IMR-90 (cell line): ENCODE data around the gene ABTB1. TPM values are rescaled to one million over a fixed set of nuclear protein-coding genes. Genes with fewer than 3 reads are reported as not detected.

ENCODE experiments used
- ATAC-seq: fragments of 200-7000 bp; cut with Tn5 transposase; 2 replicates; pipeline ENCODE4 v1.9.1; 2020; ENCODE audit warnings: low read depth, mild to moderate bottlenecking, moderate library complexity
- BruUV-seq: library from RNA; stranded (reverse); fragments of 400-500 nt; replicated peaks from 2 replicates; lab custom pipeline; 2021; lab: Mats Ljungman, UMichigan
- CTCF ChIA-PET: fragments of 300-600 bp; formaldehyde crosslinking; extraction: SDS; loops from one replicate; lab custom pipeline; 2021; ENCODE audit warnings: antibody characterized with exemption; lab: Yijun Ruan, JAX
- POLR2A ChIA-PET: fragments of 300-600 bp; sonication (Branson Sonifier 250); formaldehyde crosslinking; loops from one replicate; lab custom pipeline; 2022; ENCODE audit warnings: antibody characterized with exemption; ENCODE audit not compliant: unreplicated experiment; lab: Charles Lee
- DNase-seq: peaks from one replicate; pipeline ENCODE4 v3.0.0; 2013
- H2AFZ ChIP-seq: replicated peaks from 2 replicates; pipeline ENCODE3; 2013; ENCODE audit warnings: low read length, mild to moderate bottlenecking; ENCODE audit not compliant: poor library complexity
- H2AK5ac ChIP-seq: 2 replicates; pipeline ENCODE4 v1.6.1; 2013; ENCODE audit warnings: low read depth, low read length, inconsistent platforms
- H2AK9ac ChIP-seq: replicated peaks from 2 replicates; pipeline ENCODE3; 2013; ENCODE audit warnings: mild to moderate bottlenecking, low read depth, low read length, moderate library complexity; ENCODE audit not compliant: poor library complexity
- H2BK120ac ChIP-seq: 2 replicates; pipeline ENCODE4 v1.6.1; 2013; ENCODE audit warnings: low read depth, low read length, inconsistent platforms
- H2BK15ac ChIP-seq: 3 replicates; pipeline ENCODE4 v1.6.1; 2013; ENCODE audit warnings: low read depth, low read length, inconsistent platforms
- H2BK20ac ChIP-seq: 2 replicates; pipeline ENCODE4 v1.6.1; 2013; ENCODE audit warnings: low read depth, mild to moderate bottlenecking, inconsistent platforms, low read length, moderate library complexity
- H2BK5ac ChIP-seq: 2 replicates; pipeline ENCODE4 v1.6.1; 2013; ENCODE audit warnings: mild to moderate bottlenecking, low read depth, low read length, inconsistent platforms; ENCODE audit not compliant: poor library complexity, severe bottlenecking
- H3K14ac ChIP-seq: replicated peaks from 2 replicates; pipeline ENCODE4 v1.6.1; 2013; ENCODE audit warnings: low read depth, low read length, inconsistent platforms
- H3K18ac ChIP-seq: 2 replicates; pipeline ENCODE4 v1.6.1; 2013; ENCODE audit warnings: low read depth, low read length, control low read depth
- H3K23ac ChIP-seq: 2 replicates; pipeline ENCODE4 v1.6.1; 2013; ENCODE audit warnings: low read depth, low read length, inconsistent platforms
- H3K27ac ChIP-seq: 2 replicates; pipeline ENCODE4 v1.5.1; 2013; ENCODE audit warnings: mild to moderate bottlenecking, control low read depth, low read length; ENCODE audit not compliant: insufficient read depth
- H3K27me3 ChIP-seq: 2 replicates; pipeline ENCODE4 v1.6.1; 2013; ENCODE audit warnings: low read length; ENCODE audit not compliant: control insufficient read depth, insufficient read depth
- H3K36me3 ChIP-seq: 2 replicates; pipeline ENCODE4 v1.6.1; 2013; ENCODE audit warnings: low read length, mixed read lengths; ENCODE audit not compliant: control insufficient read depth, insufficient read depth
- H3K4ac ChIP-seq: 2 replicates; pipeline ENCODE4 v1.6.1; 2013; ENCODE audit warnings: low read depth, low read length, inconsistent platforms
- H3K4me1 ChIP-seq: 2 replicates; pipeline ENCODE4 v1.6.1; 2013; ENCODE audit warnings: low read length, mixed read lengths; ENCODE audit not compliant: control insufficient read depth, insufficient read depth
- H3K4me2 ChIP-seq: 2 replicates; pipeline ENCODE4 v1.6.1; 2013; ENCODE audit warnings: low read depth, mild to moderate bottlenecking, control low read depth, low read length, moderate library complexity
- H3K4me3 ChIP-seq: 2 replicates; pipeline ENCODE4 v1.5.1; 2013; ENCODE audit warnings: low read depth, mild to moderate bottlenecking, control low read depth, low read length, moderate library complexity; ENCODE audit not compliant: insufficient read depth
- H3K56ac ChIP-seq: 2 replicates; pipeline ENCODE4 v1.6.1; 2013; ENCODE audit warnings: low read length, inconsistent platforms; ENCODE audit not compliant: insufficient read depth; ENCODE audit errors: extremely low read depth
- H3K79me1 ChIP-seq, 2 experiments: 2 replicates each; pipeline ENCODE4 v1.6.1; 2013; ENCODE audit warnings: low read length in 2 of 2, inconsistent platforms in 1 of 2, low read depth in 1 of 2
- H3K9ac ChIP-seq: 2 replicates; pipeline ENCODE4 v1.6.1; 2013; ENCODE audit warnings: low read depth, low read length, control low read depth
- H3K9me1 ChIP-seq: 2 replicates; pipeline ENCODE4 v1.6.1; 2013; ENCODE audit warnings: low read length, inconsistent platforms; ENCODE audit not compliant: insufficient read depth
- H3K9me3 ChIP-seq: 2 replicates; pipeline ENCODE4 v1.6.1; 2013; ENCODE audit warnings: low read length; ENCODE audit not compliant: control insufficient read depth, insufficient read depth
- H4K20me1 ChIP-seq: 2 replicates; pipeline ENCODE4 v1.6.1; 2013; ENCODE audit warnings: low read length, inconsistent platforms; ENCODE audit not compliant: insufficient read depth
- H4K5ac ChIP-seq: 2 replicates; pipeline ENCODE4 v1.6.1; 2013; ENCODE audit warnings: mild to moderate bottlenecking, low read depth, low read length, control low read depth
- H4K8ac ChIP-seq, 2 experiments: 2 replicates each; pipeline ENCODE4 v1.6.1; 2013; ENCODE audit warnings: low read depth in 2 of 2, low read length in 2 of 2, control low read depth in 1 of 2, inconsistent platforms in 1 of 2
- H4K91ac ChIP-seq: 2 replicates; pipeline ENCODE4 v1.6.1; 2013; ENCODE audit warnings: low read depth, low read length, inconsistent platforms; ENCODE audit not compliant: insufficient read depth
- RAD21 ChIP-seq: IDR thresholded peaks from 2 replicates; pipeline ENCODE4 v1.6.1; 2012; ENCODE audit warnings: low read length, improper control_type of control experiment
- WGBS, 2 experiments: methylation state at CpG; one replicate each; pipeline versions ENCODE4 v1.1.5 to v1.1.7; 2013; ENCODE audit warnings: missing lambda C conversion rate in 2 of 2; ENCODE audit not compliant: insufficient read length in 1 of 2; ENCODE audit errors: extremely low coverage in 2 of 2; 5-methylcytosine and 5-hydroxymethylcytosine counted together
- dilution Hi-C: fragments of 300-500 bp; cut with HindIII; formaldehyde crosslinking; loops from one replicate; pipeline ENCODE4 v1.14.3; 2018; ENCODE audit warnings: low sequenced_read_pairs; ENCODE audit not compliant: unreplicated experiment
- in situ Hi-C: fragments of 300-500 bp; cut with MboI; formaldehyde crosslinking; loops from 3 replicates; pipeline ENCODE4 v1.14.3; 2019; ENCODE audit warnings: low sequenced_read_pairs, inconsistent platforms, mixed read lengths
- intact Hi-C: fragments of 100-400 bp; cut with micrococcal nuclease; formaldehyde crosslinking; loops from 2 replicates; pipeline ENCODE4 v1.10.0; 2022
- polyA plus RNA-seq, 3 experiments: library from polyadenylated mRNA; depleted of rRNA; stranded (reverse); fragments of >200 nt; gene quantifications; 2 replicates each; pipeline ENCODE4 v1.2.3, GENCODE V29; 2012; ENCODE audit warnings: low replicate concordance in 1 of 3
- total RNA-seq: library from RNA; depleted of rRNA; stranded (reverse); fragments of >200 nt; gene quantifications from 2 replicates; pipeline ENCODE4 v1.2.3, GENCODE V29; 2012

ABTB1 gene
- total and polyA plus RNA-seq, 2 of the 4 experiments (the other 2 are of a cell fraction) = 3.2 to 23.0 TPM

GRCh38 chr3:127644641-127645370 lies 27.9 kb upstream of the ABTB1 start:
- no peak overlapping the region for H3K4me3 ChIP-seq
- no peak overlapping the region for H2BK15ac ChIP-seq
- no peaks in the 10 kb centered on the region for H4K20me1 ChIP-seq
- H3K4ac ChIP-seq = no peak overlapping the region
- H3K4me1 ChIP-seq = peaks cover 2% of the 10 kb centered on the region; the same call in 1 of the 2 replicates
- ChIA-PET POLR2A (no interaction called here), CTCF (no interaction called here)
- H3K9me3 ChIP-seq = no peaks in the 10 kb centered on the region
- H3K27ac ChIP-seq = no peak overlapping the region
- H4K91ac ChIP-seq = no peak overlapping the region
- H2AK5ac ChIP-seq = no peak overlapping the region
- in situ Hi-C loops = no loop called here
- no peak overlapping the region for H4K5ac ChIP-seq
- no peak overlapping the region for H4K8ac ChIP-seq
- ATAC-seq (no peak), DNase-seq (no peak)
- no TSS peak for BruUV-seq
- no peak overlapping the region for H3K9ac ChIP-seq
- TF ChIP-seq RAD21 = no peak
- no peak overlapping the region for H2BK120ac ChIP-seq
- no peaks in the 10 kb centered on the region for H3K79me1 ChIP-seq
- H3K4me2 ChIP-seq = no peak overlapping the region
- no peak overlapping the region for H2BK5ac ChIP-seq
- WGBS, 2 experiments = no CpG with 5 or more reads among the region's 5 CpGs
- no peaks in the 10 kb centered on the region for H3K9me1 ChIP-seq
- H3K14ac ChIP-seq = no peak overlapping the region
- dilution Hi-C loops = no loop called here
- H3K23ac ChIP-seq = no peak overlapping the region; the same call in 1 of the 2 replicates
- no peak overlapping the region for H2AK9ac ChIP-seq
- H2AFZ ChIP-seq = no peak overlapping the region
- H2BK20ac ChIP-seq = no peak overlapping the region
- H3K56ac ChIP-seq = no peak overlapping the region
- intact Hi-C loops = no loop called here
- no peak overlapping the region for H3K18ac ChIP-seq
- H3K27me3 ChIP-seq = peaks cover 16% of the 10 kb centered on the region
- no peaks in the 10 kb centered on the region for H3K36me3 ChIP-seq
